ENCODE data around the gene PAK6.
A peak's percentile ranks its signal among the peaks of the same experiment; 100 is the strongest.

The PAK6 gene

GRCh38 chr15:40238532-40239403 is at the start of gene PAK6:
PAK6 (plus strand) TSS chr15:40239063; CDS start chr15:40264786, 25,723 bp downstream.
- DNase-seq (ENCODE audit: low read depth) = no peak

DNA sequence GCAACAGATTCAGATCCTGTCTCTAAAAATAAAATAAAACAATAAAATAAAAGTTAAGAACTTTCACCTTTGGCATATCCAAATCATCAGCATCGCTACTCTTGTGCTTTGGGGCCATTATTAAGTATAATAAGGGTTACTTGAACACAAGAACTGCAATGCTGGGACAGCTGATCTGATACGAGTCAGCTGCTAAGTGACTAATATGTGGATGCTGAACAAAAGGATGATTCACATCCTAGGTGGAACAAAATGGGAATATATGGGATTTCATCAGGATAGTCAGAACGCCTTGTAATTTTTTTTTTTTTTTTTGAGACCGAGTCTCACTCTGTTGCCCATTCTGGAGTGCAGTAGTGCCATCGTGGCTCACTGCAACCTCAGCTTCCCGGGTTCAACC is 48.3 kb upstream of the PAK6 start:
- DNase-seq (ENCODE audit: low read depth) = peak; percentile 50

GRCh38 chr15:40192942-40193341 is 45.9 kb upstream of the PAK6 start:
- peak; percentile 8 for DNase-seq (ENCODE audit: low read depth)

DNA sequence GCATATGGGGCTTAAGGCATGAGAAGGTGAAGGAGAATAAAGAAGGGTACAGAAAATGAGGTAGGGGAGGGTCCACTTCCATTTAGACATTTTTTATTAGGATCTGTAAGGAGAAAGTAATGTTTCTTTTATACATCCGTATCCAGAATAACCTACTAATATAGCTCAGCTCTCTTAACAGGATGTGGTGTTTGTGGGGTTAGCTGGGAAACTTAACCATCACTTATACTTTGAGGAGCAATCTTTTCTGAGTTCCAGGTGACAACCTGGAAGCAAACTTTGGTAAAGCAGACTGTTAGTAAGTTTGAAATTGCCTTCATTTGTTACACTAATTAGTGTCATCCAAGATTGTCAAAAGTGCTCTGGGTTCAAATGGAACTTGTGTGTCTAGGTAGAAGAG is 41.4 kb upstream of the PAK6 start:
- no peak for DNase-seq (ENCODE audit: low read depth)

DNA sequence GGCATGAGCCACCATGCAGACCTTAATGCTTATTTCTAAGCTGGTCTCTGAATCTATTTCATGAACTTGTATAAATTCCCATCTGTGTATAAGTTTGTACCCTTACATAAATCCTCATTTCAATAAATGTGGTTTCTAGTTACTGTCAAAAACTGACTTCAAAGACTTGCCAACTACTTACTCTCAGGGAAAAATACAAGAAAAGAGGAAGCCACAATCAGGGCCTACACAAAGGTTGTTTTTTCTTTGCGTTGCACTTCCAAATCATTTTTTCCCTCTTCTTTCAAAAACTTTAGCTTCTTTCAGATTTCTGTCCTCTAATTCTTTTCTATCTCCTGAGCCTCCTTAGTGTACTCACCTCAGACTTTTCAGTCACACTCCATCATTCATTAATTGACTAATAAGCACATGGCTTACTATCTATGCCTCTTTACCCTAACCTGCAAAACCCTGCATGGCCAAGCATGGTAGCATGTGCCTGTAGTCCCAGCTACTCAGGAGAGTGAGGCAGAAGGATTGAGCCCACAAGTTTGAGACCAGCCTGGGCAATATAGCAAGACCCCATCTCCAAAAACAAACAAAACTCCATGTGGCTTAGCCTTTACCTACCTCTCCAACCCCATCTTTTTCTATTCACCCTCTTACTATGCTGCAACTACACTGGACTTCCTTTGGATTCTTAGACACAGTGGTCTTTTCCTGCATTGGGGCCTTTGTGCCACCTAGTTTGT is 40.3 kb upstream of the PAK6 start:
- DNase-seq (ENCODE audit: low read depth) = no peak

GRCh38 chr15:40204100-40204499 is 34.8 kb upstream of the PAK6 start:
- DNase-seq (ENCODE audit: low read depth) = no peak

GRCh38 chr15:40217166-40217824 is 21.6 kb upstream of the PAK6 start:
- DNase-seq (ENCODE audit: low read depth) = peak; percentile 50

DNA sequence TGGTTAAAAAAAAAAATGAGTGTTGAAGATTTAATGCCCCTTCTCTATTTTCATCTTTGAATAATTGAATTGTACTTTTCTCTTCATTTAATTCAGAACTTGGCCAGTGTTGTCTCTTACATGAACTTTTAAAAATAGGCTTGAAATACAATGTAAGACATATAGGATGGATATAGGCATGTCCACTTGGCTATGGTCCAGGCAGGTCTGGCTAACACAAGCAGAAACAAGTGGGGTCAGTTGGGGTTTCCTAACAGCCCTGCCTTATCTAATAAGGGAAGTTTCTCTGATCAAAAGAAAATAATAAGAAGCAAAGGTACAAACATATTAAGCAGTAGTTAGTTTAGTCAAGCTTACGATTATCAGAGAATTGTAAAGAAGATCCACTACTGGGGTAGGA is 19.1 kb upstream of the PAK6 start:
- no peak for DNase-seq (ENCODE audit: low read depth)

DNA sequence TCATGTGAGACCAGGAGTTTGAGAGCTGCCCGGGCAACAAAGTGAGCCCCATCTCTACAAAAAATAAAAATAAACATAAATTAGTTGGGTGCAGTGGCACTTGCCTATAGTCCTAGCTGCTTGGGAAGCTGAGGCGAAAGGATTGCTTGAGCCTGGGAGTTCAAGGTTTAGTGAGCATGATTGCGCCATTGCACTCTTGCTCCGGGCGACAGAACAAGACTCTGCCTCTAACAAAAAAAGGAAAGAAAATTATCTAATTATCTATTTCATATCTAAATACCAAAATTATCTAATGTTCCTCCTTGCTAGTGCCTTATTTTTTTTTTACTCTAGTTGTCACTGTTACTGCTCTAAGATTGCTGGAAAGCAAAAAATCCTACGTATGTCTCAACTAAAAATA is 16.7 kb upstream of the PAK6 start:
- no peak for DNase-seq (ENCODE audit: low read depth)

DNA sequence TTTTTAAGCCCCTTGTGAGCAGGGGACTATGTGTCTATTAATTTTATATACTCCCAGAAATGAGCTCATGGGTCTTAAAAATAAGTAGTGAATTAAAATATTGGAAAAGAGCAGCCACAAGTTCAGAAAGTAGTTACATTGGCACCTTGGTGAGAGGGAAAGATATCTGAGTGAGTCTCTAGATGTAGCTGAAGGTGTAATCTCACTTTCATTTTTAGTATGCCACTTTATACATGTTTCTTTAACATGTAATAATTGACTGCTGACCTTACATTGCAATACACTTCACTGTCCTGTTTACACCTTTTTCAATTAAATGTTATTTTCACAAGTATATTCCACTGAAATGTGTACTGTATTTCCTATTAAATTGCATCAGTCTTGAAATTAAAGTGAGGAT is 12.1 kb upstream of the PAK6 start:
- DNase-seq (ENCODE audit: low read depth) = no peak

DNA sequence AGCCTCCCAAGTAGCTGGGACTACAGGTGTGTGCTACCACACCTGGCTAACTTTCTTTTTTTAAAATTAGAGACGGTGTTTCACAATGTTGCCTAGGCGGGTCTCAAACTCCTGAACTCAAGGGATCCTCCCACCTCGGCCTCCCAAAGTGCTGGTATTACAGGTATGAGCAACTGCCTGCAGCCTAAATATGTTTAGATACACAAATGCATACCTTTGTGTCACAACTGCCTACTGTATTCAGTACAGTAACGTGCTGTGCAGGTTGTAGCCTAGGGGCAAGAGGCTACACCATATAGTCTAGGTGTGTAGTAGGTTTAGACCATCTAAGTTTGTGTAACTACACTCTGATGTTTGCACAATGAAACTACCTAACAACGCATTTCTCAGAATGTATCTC is 9.5 kb upstream of the PAK6 start:
- DNase-seq (ENCODE audit: low read depth) = no peak

GRCh38 chr15:40229956-40230355 is 8.9 kb upstream of the PAK6 start:
- no peak for DNase-seq (ENCODE audit: low read depth)

GRCh38 chr15:40232625-40233070 is 6.2 kb upstream of the PAK6 start:
- DNase-seq (ENCODE audit: low read depth) = no peak

GRCh38 chr15:40233727-40234577 is 4.9 kb upstream of the PAK6 start:
- no peak for DNase-seq (ENCODE audit: low read depth)

- no peak for DNase-seq (ENCODE audit: low read depth)
Observed at GRCh38 chr15:40234783-40235182, 4.1 kb upstream of the PAK6 start.

- no peak for DNase-seq (ENCODE audit: low read depth)
Observed at GRCh38 chr15:40235201-40235885, 3.5 kb upstream of the PAK6 start.

GRCh38 chr15:40239404-40239692 is 485 bp downstream of the PAK6 start:
- DNase-seq (ENCODE audit: low read depth) = no peak

GRCh38 chr15:40239693-40240618 is 1.1 kb downstream of the PAK6 start:
- no peak for DNase-seq (ENCODE audit: low read depth)

DNA sequence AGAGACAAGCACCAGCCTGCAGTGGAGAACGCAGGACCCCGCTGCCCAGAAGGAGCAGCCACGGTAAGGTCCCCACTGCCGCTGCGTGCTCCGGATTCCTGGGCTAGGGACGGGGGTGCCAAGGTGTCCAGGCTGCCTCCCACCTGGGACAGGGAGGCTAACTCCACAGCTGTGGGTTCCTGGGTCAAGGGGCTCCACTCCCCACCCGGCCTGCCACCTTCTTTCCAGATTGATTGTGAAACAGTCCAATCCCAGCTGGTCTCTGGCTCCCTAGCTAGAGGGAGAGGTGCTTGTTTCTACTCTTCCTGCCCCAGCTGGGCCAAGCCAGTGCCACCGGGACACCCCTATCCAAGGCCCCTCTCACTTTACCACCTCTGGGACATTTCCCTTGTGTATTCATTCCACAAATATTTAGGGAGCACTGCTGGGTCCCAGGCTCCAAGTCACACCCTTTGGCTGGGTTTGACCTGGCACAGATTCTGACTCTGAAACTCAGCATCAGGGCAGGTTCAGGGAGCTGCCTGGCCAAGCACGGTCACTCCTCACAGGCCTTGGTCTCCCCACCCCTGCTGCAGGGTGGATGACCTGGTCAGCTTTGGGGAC is 1.9 kb downstream of the PAK6 start:
- DNase-seq (ENCODE audit: low read depth) = no peak
